A549 (cell line): ENCODE results near the gene NPIPA8. TPM values are rescaled to one million over a fixed set of nuclear protein-coding genes. Genes with fewer than 3 reads are reported as not detected.
"Not testable (repeated sequence)": the region's sequence is repeated elsewhere in the genome, so short reads cannot be mapped to it uniquely, and the experiment has no call there.

Experiments used
- ATAC-seq, 2 experiments: fragments of 200-7000 bp in 1 of 2; fragments of >200 bp in 1 of 2; cut with Nextera tagmentation in 1 of 2; cut with Tn5 transposase in 1 of 2; 3 replicates each; pipeline versions ENCODE4 v1.8.0 to v1.9.1; 2018 to 2020; ENCODE audit warnings: mild to moderate bottlenecking in 1 of 2, moderate library complexity in 1 of 2
- CTCF ChIA-PET: fragments of 300-600 bp; sonication (Branson Sonifier 250); formaldehyde crosslinking; extraction: SDS; loops from one replicate; lab custom pipeline; 2021; ENCODE audit warnings: antibody characterized with exemption, inconsistent platforms; lab: Yijun Ruan, JAX
- POLR2A ChIA-PET: fragments of 350-600 bp; formaldehyde crosslinking; extraction: SDS; loops from one replicate; lab custom pipeline; 2021; ENCODE audit warnings: antibody characterized with exemption, inconsistent platforms; lab: Yijun Ruan, JAX
- DNase-seq, 2 experiments: peaks; one replicate each; pipeline versions ENCODE4 v3.0.0 to v3.0.0-alpha.2; 2011 to 2016; ENCODE audit warnings: low read depth in 1 of 2, low spot score in 1 of 2
- FAIRE-seq: peaks from 2 replicates; lab custom pipeline; 2011; peaks lifted over from hg19 to GRCh38; lab: Jason Lieb, UNC
- H3K27ac ChIP-seq, 2 experiments: fragments of >200 bp; sonication (Bioruptor Twin); formaldehyde crosslinking; 3 replicates each; pipeline ENCODE4 v1.5.1; 2016 to 2017
- H3K4me1 ChIP-seq: fragments of >200 bp; sonication (Bioruptor Twin); formaldehyde crosslinking; 3 replicates; pipeline ENCODE4 v1.6.1; 2016
- H3K4me2 ChIP-seq: fragments of >200 bp; sonication (Bioruptor Twin); formaldehyde crosslinking; 3 replicates; pipeline ENCODE4 v1.6.1; 2016
- H3K4me3 ChIP-seq: fragments of >200 bp; sonication (Bioruptor Twin); formaldehyde crosslinking; 3 replicates; pipeline ENCODE4 v1.5.1; 2016
- H3K9me3 ChIP-seq: fragments of >200 bp; sonication (Bioruptor Twin); formaldehyde crosslinking; 3 replicates; pipeline ENCODE4 v1.6.1; 2016
- WGBS: methylation state at CpG from one replicate; pipeline ENCODE4 v1.1.6; 2017; ENCODE audit errors: missing lambda C conversion rate; 5-methylcytosine and 5-hydroxymethylcytosine counted together
- polyA plus RNA-seq, 4 experiments: library from polyadenylated mRNA; depleted of rRNA in 3 of 4; stranded (reverse); fragments of >200 nt; fragmentation: RNase III in 1 of 4; extraction: RNeasy Plus Mini Kit Qiagen cat#74134 plus additional on column Dnase treatment in 1 of 4; gene quantifications; 2 replicates in 3 of 4; 3 replicates in 1 of 4; pipeline ENCODE4 v1.2.3, GENCODE V29; 2011 to 2017
- small RNA-seq, 6 experiments: library from RNA; depleted of rRNA; stranded (forward); fragments of <200 nt; gene quantifications; one replicate each; pipeline ENCODE3, GENCODE V24; 2012

NPIPA8 gene
- polyA plus RNA-seq, 2 of the 4 experiments (the other 2 are of a cell fraction), result 2.0 to 2.4 TPM

GRCh38 chr16:18280319-18280718 lies 56.2 kb downstream of the NPIPA8 start:
- ATAC-seq, POLR2A ChIA-PET, H3K4me3 ChIP-seq, H3K4me2 ChIP-seq, DNase-seq, H3K27ac ChIP-seq, FAIRE-seq, H3K4me1 ChIP-seq, H3K9me3 ChIP-seq, CTCF ChIA-PET: not testable (repeated sequence)
- no CpG with 5 or more reads among the region's 3 CpGs for WGBS

GRCh38 chr16:18276756-18277155 lies 59.8 kb downstream of the NPIPA8 start:
- POLR2A ChIA-PET, FAIRE-seq, H3K4me3 ChIP-seq, H3K4me1 ChIP-seq, H3K4me2 ChIP-seq, ATAC-seq, CTCF ChIA-PET, H3K27ac ChIP-seq, DNase-seq, H3K9me3 ChIP-seq: not testable (repeated sequence)
- 8% methylated on average over 2 of the region's 3 CpGs for WGBS

- FAIRE-seq, ATAC-seq, H3K9me3 ChIP-seq, H3K4me1 ChIP-seq, CTCF ChIA-PET, H3K4me2 ChIP-seq, H3K4me3 ChIP-seq, POLR2A ChIA-PET, H3K27ac ChIP-seq, DNase-seq: not testable (repeated sequence)
- WGBS, result 13% methylated on average over 2 of the region's 2 CpGs
Observed at GRCh38 chr16:18270171-18270570, 66.4 kb downstream of the NPIPA8 start.

Small RNAs within 50 kb of the gene (small RNA-seq; reads per million reads assigned to genes)
- gene AC126755.6, result 0 reads per million in 6 experiments
- gene MIR6511A4, result 0 reads per million in 6 experiments
- gene MIR6770-3, result 0 reads per million in 6 experiments

Other genes with a start within 250 kb of the NPIPA8 start
- gene NOMO2, start 225.4 kb upstream of the NPIPA8 start, polyA plus RNA-seq (2011; rRNA removed), result 123 and 151 TPM in 2 replicates
- gene NOMO2, start 225.4 kb upstream of the NPIPA8 start, polyA plus RNA-seq (2017; fragmentation: RNase III; extraction: RNeasy Plus Mini Kit Qiagen cat#74134 plus additional on column Dnase treatment), result 95.8 to 99.8 TPM (median 96.0 TPM) in 3 replicates